GM19193 (cell line): ENCODE results near the gene ZNF362.

Experiments
- POLR2A ChIP-seq: IDR thresholded peaks from 4 replicates; pipeline ENCODE4 v1.6.1; 2011; ENCODE audit not compliant: insufficient read depth, insufficient read length; ENCODE audit errors: extremely low read depth

ZNF362 gene

GRCh38 chr1:33320619-33321165, 64.4 kb downstream of the ZNF362 start, which contains the start of gene A3GALT2:
Gene A3GALT2, minus strand, starts transcription at chr1:33321098. Its CDS starts 0 bp downstream, at chr1:33321098.
- no peak for TF ChIP-seq POLR2A

- no peak for TF ChIP-seq POLR2A
Observed at GRCh38 chr1:33321178-33321577, 64.9 kb downstream of the ZNF362 start.

GRCh38 chr1:33322109-33322508, 65.8 kb downstream of the ZNF362 start:
- no peak for TF ChIP-seq POLR2A

- no peak for TF ChIP-seq POLR2A
Observed at GRCh38 chr1:33322870-33323585, 66.7 kb downstream of the ZNF362 start.

GRCh38 chr1:33323663-33324477, 67.6 kb downstream of the ZNF362 start:
- TF ChIP-seq POLR2A = no peak

- TF ChIP-seq POLR2A = no peak
Observed at GRCh38 chr1:33324677-33325575, 68.6 kb downstream of the ZNF362 start.

GRCh38 chr1:33326785-33327184, 70.5 kb downstream of the ZNF362 start:
- no peak for TF ChIP-seq POLR2A

GRCh38 chr1:33327587-33328325, 71.5 kb downstream of the ZNF362 start:
- no peak for TF ChIP-seq POLR2A

- no peak for TF ChIP-seq POLR2A
Observed at GRCh38 chr1:33328817-33329216, 72.5 kb downstream of the ZNF362 start.

- no peak for TF ChIP-seq POLR2A
Observed at GRCh38 chr1:33329600-33330305, 73.5 kb downstream of the ZNF362 start.

- TF ChIP-seq POLR2A = no peak
Observed at GRCh38 chr1:33330361-33330890, 74.1 kb downstream of the ZNF362 start.

- no peak for TF ChIP-seq POLR2A
Observed at GRCh38 chr1:33330906-33331305, 74.6 kb downstream of the ZNF362 start.

- TF ChIP-seq POLR2A = no peak
Observed at GRCh38 chr1:33331444-33332356, 75.4 kb downstream of the ZNF362 start.

GRCh38 chr1:33332357-33332789, 76.1 kb downstream of the ZNF362 start:
- TF ChIP-seq POLR2A = no peak
